Measurements from ENCODE around the gene ZEB2. TPM values are rescaled to one million over a fixed set of nuclear protein-coding genes. Genes with fewer than 3 reads are reported as not detected.

The ZEB2 gene
- polyA plus RNA-seq, 1 donor from 2014 or later: 2.2 TPM

DNA sequence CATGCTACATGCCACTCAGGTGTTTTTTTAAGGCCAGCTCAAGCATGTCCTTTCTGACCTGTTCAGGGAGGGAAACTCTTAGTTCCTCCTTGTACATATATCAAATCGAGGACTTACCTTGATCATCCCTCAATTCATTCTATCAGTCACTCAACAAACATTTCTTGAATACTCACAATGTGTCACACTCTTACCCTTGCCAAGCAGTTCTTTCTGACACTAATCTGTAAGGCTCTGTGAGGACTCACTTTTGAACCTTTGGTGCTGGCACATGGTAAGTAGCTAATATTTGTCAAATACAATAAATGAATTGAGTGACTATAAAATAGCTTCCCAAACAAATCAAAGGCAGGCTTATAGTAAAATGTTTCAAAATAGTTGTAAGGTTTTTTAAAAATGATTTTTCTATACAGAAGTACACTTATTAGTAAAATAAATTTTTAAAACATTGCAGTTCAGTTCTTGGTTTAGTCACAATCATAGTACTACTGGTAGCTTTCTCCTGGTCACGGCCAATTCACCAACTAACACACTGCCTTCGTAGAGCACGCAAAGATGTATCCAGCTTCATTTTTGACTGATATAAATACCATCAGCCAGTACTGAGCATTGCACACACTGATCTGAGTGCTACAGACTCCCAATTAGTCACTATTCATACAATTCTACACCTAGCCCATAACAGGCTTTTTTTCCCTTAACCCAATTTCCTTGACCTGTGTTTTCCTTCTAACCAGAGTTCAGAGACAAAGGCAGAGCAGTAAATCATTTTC lies 50.9 kb downstream of the ZEB2 start:
- Histone ChIP-seq H3K4me2 (ENCODE audit: low read length) (no peak overlapping the region), H3K9ac (ENCODE audit: low read length) (no peak overlapping the region), H3K27me3 (ENCODE audit: insufficient read depth, low read depth, low read length) (no peaks in the 10 kb centered on the region), H3K79me2 (replicated peaks; ENCODE audit: insufficient read depth, low read length) (peaks cover 4% of the 10 kb centered on the region), H3K27ac (ENCODE audit: low read length) (no peak overlapping the region), H3K4me3 (ENCODE audit: low read length) (no peak overlapping the region), H3K9me3 (ENCODE audit: low read length) (no peaks in the 10 kb centered on the region), H2AFZ (ENCODE audit: low read depth, low read length) (no peak overlapping the region), H4K20me1 (ENCODE audit: insufficient read depth) (no peaks in the 10 kb centered on the region), H3F3A (ENCODE audit: insufficient read depth, low read length, poor library complexity, severe bottlenecking) (no peaks in the 10 kb centered on the region), H3K36me3 (ENCODE audit: insufficient read depth, low read length) (no peaks in the 10 kb centered on the region), H3K9me2 (ENCODE audit: insufficient read depth, low read length) (no peaks in the 10 kb centered on the region)
- TF ChIP-seq RAD21 (conservative IDR thresholded peaks at IDR 0.05) (no peak), MXI1 (conservative IDR thresholded peaks at IDR 0.05; ENCODE audit: poor library complexity, severe bottlenecking) (no peak), TAF1 (IDR thresholded peaks at IDR 0.05; ENCODE audit: low read depth) (no peak), SMC3 (conservative IDR thresholded peaks at IDR 0.05; ENCODE audit: poor library complexity) (no peak), POLR2AphosphoS5 (IDR thresholded peaks at IDR 0.05) (no peak), EP300 (conservative IDR thresholded peaks at IDR 0.05; ENCODE audit: poor library complexity, severe bottlenecking) (no peak), EZH2 (IDR thresholded peaks at IDR 0.05; ENCODE audit: borderline replicate concordance, insufficient read depth, low read length, poor library complexity, severe bottlenecking) (no peak)
- TF ChIP-seq, protein P1, sequence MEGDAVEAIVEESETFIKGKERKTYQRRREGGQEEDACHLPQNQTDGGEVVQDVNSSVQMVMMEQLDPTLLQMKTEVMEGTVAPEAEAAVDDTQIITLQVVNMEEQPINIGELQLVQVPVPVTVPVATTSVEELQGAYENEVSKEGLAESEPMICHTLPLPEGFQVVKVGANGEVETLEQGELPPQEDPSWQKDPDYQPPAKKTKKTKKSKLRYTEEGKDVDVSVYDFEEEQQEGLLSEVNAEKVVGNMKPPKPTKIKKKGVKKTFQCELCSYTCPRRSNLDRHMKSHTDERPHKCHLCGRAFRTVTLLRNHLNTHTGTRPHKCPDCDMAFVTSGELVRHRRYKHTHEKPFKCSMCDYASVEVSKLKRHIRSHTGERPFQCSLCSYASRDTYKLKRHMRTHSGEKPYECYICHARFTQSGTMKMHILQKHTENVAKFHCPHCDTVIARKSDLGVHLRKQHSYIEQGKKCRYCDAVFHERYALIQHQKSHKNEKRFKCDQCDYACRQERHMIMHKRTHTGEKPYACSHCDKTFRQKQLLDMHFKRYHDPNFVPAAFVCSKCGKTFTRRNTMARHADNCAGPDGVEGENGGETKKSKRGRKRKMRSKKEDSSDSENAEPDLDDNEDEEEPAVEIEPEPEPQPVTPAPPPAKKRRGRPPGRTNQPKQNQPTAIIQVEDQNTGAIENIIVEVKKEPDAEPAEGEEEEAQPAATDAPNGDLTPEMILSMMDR (IDR thresholded peaks at IDR 0.05; ENCODE audit: poor library complexity, severe bottlenecking): no peak
- TF ChIP-seq, protein P2, sequence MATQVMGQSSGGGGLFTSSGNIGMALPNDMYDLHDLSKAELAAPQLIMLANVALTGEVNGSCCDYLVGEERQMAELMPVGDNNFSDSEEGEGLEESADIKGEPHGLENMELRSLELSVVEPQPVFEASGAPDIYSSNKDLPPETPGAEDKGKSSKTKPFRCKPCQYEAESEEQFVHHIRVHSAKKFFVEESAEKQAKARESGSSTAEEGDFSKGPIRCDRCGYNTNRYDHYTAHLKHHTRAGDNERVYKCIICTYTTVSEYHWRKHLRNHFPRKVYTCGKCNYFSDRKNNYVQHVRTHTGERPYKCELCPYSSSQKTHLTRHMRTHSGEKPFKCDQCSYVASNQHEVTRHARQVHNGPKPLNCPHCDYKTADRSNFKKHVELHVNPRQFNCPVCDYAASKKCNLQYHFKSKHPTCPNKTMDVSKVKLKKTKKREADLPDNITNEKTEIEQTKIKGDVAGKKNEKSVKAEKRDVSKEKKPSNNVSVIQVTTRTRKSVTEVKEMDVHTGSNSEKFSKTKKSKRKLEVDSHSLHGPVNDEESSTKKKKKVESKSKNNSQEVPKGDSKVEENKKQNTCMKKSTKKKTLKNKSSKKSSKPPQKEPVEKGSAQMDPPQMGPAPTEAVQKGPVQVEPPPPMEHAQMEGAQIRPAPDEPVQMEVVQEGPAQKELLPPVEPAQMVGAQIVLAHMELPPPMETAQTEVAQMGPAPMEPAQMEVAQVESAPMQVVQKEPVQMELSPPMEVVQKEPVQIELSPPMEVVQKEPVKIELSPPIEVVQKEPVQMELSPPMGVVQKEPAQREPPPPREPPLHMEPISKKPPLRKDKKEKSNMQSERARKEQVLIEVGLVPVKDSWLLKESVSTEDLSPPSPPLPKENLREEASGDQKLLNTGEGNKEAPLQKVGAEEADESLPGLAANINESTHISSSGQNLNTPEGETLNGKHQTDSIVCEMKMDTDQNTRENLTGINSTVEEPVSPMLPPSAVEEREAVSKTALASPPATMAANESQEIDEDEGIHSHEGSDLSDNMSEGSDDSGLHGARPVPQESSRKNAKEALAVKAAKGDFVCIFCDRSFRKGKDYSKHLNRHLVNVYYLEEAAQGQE (IDR thresholded peaks at IDR 0.05; ENCODE audit: borderline replicate concordance): no peak

DNA sequence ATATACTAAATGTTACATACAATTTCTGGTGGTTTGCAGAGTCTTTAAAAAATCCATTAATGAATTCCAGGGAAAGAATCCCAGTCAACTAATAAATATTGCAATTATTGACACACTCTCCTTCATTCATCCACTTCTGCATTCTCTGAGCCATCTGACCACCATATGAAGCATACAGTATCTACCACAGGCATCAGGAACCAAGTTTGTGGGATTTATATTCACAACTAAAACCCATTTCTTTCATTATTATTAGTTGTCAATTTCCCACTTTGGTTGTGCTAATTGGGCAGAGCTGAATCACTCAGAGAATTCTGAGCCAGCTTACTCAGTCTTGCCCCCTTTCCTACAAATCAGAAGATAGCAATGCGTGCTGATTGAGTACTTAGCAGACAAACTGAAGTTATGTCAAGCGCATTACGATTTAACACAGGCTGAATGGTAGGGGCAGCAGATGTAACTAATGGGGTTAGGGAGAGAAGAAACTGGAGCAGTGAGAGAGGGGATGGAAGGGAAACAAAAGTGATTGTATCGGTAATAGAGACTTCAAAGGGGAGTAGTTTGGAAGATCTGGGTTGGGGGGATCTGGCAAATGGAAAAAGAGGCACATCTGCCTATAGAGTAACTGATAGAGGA lies 52.3 kb downstream of the ZEB2 start:
- no peak overlapping the region for H3K4me2 ChIP-seq (ENCODE audit: low read length)
- H3K79me2 ChIP-seq (replicated peaks; ENCODE audit: insufficient read depth, low read length): peaks cover 4% of the 10 kb centered on the region
- TF ChIP-seq, protein P2 (IDR thresholded peaks at IDR 0.05; ENCODE audit: borderline replicate concordance): no peak
- H3K27me3 ChIP-seq (ENCODE audit: insufficient read depth, low read depth, low read length): no peaks in the 10 kb centered on the region
- no peak overlapping the region for H3K27ac ChIP-seq (ENCODE audit: low read length)
- H3K36me3 ChIP-seq (ENCODE audit: insufficient read depth, low read length): no peaks in the 10 kb centered on the region
- H2AFZ ChIP-seq (ENCODE audit: low read depth, low read length): no peak overlapping the region
- H3K9me2 ChIP-seq (ENCODE audit: insufficient read depth, low read length): no peaks in the 10 kb centered on the region
- no peaks in the 10 kb centered on the region for H3F3A ChIP-seq (ENCODE audit: insufficient read depth, low read length, poor library complexity, severe bottlenecking)
- no peaks in the 10 kb centered on the region for H4K20me1 ChIP-seq (ENCODE audit: insufficient read depth)
- H3K9me3 ChIP-seq (ENCODE audit: low read length): no peaks in the 10 kb centered on the region
- H3K4me3 ChIP-seq (ENCODE audit: low read length): no peak overlapping the region
- H3K9ac ChIP-seq (ENCODE audit: low read length): no peak overlapping the region
